Type B pancreatic cell (in vitro differentiated cells): Measurements from ENCODE around the gene VASH1. TPM values are rescaled to one million over a fixed set of nuclear protein-coding genes. Genes with fewer than 3 reads are reported as not detected.

ENCODE experiments used
- DNase-seq: peaks from one replicate; pipeline ENCODE4 v3.0.0; 2021; ENCODE audit warnings: mixed read lengths; ENCODE audit not compliant: unreplicated experiment; ENCODE audit errors: extremely low spot score
- H3K27ac Mint-ChIP-seq: 2 replicates; pipeline ENCODE4 v1.8.0; 2021; ENCODE audit warnings: mild to moderate bottlenecking, mixed read lengths
- H3K27me3 Mint-ChIP-seq: 2 replicates; pipeline ENCODE4 v1.8.0; 2021; ENCODE audit warnings: mixed read lengths
- H3K36me3 Mint-ChIP-seq: 2 replicates; pipeline ENCODE4 v1.8.0; 2021; ENCODE audit warnings: mixed read lengths
- H3K4me1 Mint-ChIP-seq: one replicate; pipeline ENCODE4 v1.8.0; 2021; ENCODE audit warnings: mixed read lengths; ENCODE audit not compliant: unreplicated experiment
- H3K4me3 Mint-ChIP-seq: 2 replicates; pipeline ENCODE4 v1.8.0; 2021; ENCODE audit warnings: mild to moderate bottlenecking, mixed read lengths
- H3K9me3 Mint-ChIP-seq: 2 replicates; pipeline ENCODE4 v1.8.0; 2021; ENCODE audit warnings: mixed read lengths
- CTCF ChIP-seq: fragments of 200-600 bp; sonication (generic); conservative IDR thresholded peaks from 2 replicates; pipeline ENCODE4 v1.5.0; 2021; ENCODE audit warnings: antibody characterized with exemption, mild to moderate bottlenecking
- total RNA-seq: library from RNA; stranded (reverse); gene quantifications from 2 replicates; pipeline ENCODE4 v1.2.1, GENCODE V29; 2021; ENCODE audit warnings: low replicate concordance

VASH1 gene
- total RNA-seq, 1 donor from 2014 or later = 28.8 TPM

- Mint-ChIP-seq H3K4me1 (peaks cover 14% of the 10 kb centered on the region), H3K27me3 (no peaks in the 10 kb centered on the region), H3K4me3 (no peak overlapping the region), H3K36me3 (peaks cover 7% of the 10 kb centered on the region), H3K27ac (peak overlapping the region; percentile 7), H3K9me3 (no peaks in the 10 kb centered on the region)
- TF ChIP-seq CTCF = no peak
- DNase-seq = peak; percentile 61
These were observed 17.4 kb downstream of the VASH1 start for GRCh38 chr14:76778546-76779215.

GRCh38 chr14:76779221-76780057 lies 18.2 kb downstream of the VASH1 start:
- Mint-ChIP-seq H3K36me3 (peaks cover 7% of the 10 kb centered on the region), H3K4me3 (no peak overlapping the region), H3K4me1 (peaks cover 14% of the 10 kb centered on the region), H3K9me3 (no peaks in the 10 kb centered on the region), H3K27ac (no peak overlapping the region), H3K27me3 (no peaks in the 10 kb centered on the region)
- TF ChIP-seq CTCF = no peak
- DNase-seq = no peak

- TF ChIP-seq CTCF = no peak
- peaks cover 10% of the 10 kb centered on the region for H3K36me3 Mint-ChIP-seq
These were observed 18.7 kb downstream of the VASH1 start for GRCh38 chr14:76780058-76780345.

GRCh38 chr14:76780360-76780759 lies 19.1 kb downstream of the VASH1 start:
- Mint-ChIP-seq H3K27me3 (no peaks in the 10 kb centered on the region), H3K27ac (no peak overlapping the region), H3K36me3 (peaks cover 13% of the 10 kb centered on the region), H3K9me3 (no peaks in the 10 kb centered on the region), H3K4me1 (peaks cover 16% of the 10 kb centered on the region), H3K4me3 (no peak overlapping the region)
- DNase-seq = no peak
- no peak for TF ChIP-seq CTCF

More at GRCh38 chr14:76780058-76780345, 18.7 kb downstream of the VASH1 start:
- DNase-seq = no peak
- Mint-ChIP-seq H3K4me3 (no peak overlapping the region), H3K27me3 (no peaks in the 10 kb centered on the region), H3K9me3 (no peaks in the 10 kb centered on the region), H3K27ac (no peak overlapping the region), H3K4me1 (peaks cover 15% of the 10 kb centered on the region)

- H3K9me3 Mint-ChIP-seq = no peaks in the 10 kb centered on the region
- no peak overlapping the region for H3K4me3 Mint-ChIP-seq
- H3K36me3 Mint-ChIP-seq = peaks cover 13% of the 10 kb centered on the region
- no peak for TF ChIP-seq CTCF
- no peak overlapping the region for H3K27ac Mint-ChIP-seq
- no peak for DNase-seq
- no peaks in the 10 kb centered on the region for H3K27me3 Mint-ChIP-seq
- peaks cover 16% of the 10 kb centered on the region for H3K4me1 Mint-ChIP-seq
These were observed 19.8 kb downstream of the VASH1 start for GRCh38 chr14:76780875-76781647.
